A549 (cell line): ENCODE results near the gene EDEM1.

Experiments used
- E2F6 ChIP-seq: IDR thresholded peaks from 2 replicates; pipeline ENCODE4 v1.6.1; 2012; ENCODE audit warnings: low read depth, borderline replicate concordance
- EP300 ChIP-seq, 2 experiments: fragments of >200 bp; sonication (Bioruptor Twin); formaldehyde crosslinking; IDR thresholded peaks; 2 replicates in 1 of 2; 3 replicates in 1 of 2; pipeline ENCODE4 v1.6.1; 2016 to 2017
- HOXA7 ChIP-seq: fragments of 250-450 bp; sonication (Bioruptor Pico); IDR thresholded peaks from 2 replicates; pipeline ENCODE4 v1.5.0; 2020; ENCODE audit warnings: mild to moderate bottlenecking, moderate library complexity
- JUN ChIP-seq, 2 experiments: fragments of >200 bp; sonication (Bioruptor Twin); formaldehyde crosslinking; IDR thresholded peaks; 2 replicates in 1 of 2; 3 replicates in 1 of 2; pipeline ENCODE4 v1.6.1; 2016 to 2017
- MYC ChIP-seq: IDR thresholded peaks from 2 replicates; pipeline ENCODE4 v1.6.1; 2012; ENCODE audit warnings: mild to moderate bottlenecking, inconsistent platforms, low read length, improper control_type of control experiment, borderline replicate concordance
- RAD21 ChIP-seq, 2 experiments: fragments of >200 bp in 1 of 2; sonication (Bioruptor Twin) in 1 of 2; formaldehyde crosslinking in 1 of 2; IDR thresholded peaks in 1 of 2; conservative IDR thresholded peaks in 1 of 2; 2 replicates in 1 of 2; 3 replicates in 1 of 2; pipeline ENCODE4 v1.6.1; 2012 to 2018; ENCODE audit warnings: inconsistent platforms in 1 of 2
- RNF2 ChIP-seq: fragments of 200-600 bp; sonication (generic); IDR thresholded peaks from 2 replicates; pipeline ENCODE4 v1.6.1; 2016; ENCODE audit warnings: low read depth, mild to moderate bottlenecking, antibody characterized with exemption, moderate library complexity, borderline replicate concordance
- TF ChIP-seq, protein P1 (sequence below): fragments of >200 bp; sonication (Bioruptor Twin); formaldehyde crosslinking; IDR thresholded peaks from 3 replicates; pipeline ENCODE4 v1.5.1; 2016

- TF ChIP-seq, protein P1, sequence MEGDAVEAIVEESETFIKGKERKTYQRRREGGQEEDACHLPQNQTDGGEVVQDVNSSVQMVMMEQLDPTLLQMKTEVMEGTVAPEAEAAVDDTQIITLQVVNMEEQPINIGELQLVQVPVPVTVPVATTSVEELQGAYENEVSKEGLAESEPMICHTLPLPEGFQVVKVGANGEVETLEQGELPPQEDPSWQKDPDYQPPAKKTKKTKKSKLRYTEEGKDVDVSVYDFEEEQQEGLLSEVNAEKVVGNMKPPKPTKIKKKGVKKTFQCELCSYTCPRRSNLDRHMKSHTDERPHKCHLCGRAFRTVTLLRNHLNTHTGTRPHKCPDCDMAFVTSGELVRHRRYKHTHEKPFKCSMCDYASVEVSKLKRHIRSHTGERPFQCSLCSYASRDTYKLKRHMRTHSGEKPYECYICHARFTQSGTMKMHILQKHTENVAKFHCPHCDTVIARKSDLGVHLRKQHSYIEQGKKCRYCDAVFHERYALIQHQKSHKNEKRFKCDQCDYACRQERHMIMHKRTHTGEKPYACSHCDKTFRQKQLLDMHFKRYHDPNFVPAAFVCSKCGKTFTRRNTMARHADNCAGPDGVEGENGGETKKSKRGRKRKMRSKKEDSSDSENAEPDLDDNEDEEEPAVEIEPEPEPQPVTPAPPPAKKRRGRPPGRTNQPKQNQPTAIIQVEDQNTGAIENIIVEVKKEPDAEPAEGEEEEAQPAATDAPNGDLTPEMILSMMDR: no peak
- TF ChIP-seq MYC (no peak), E2F6 (no peak), EP300 (IDR thresholded peaks at IDR 0.05) (no peak), HOXA7 (CRISPR knock-in tag) (no peak), RAD21 (conservative IDR thresholded peaks at IDR 0.05 in 1 of 2, IDR thresholded peaks at IDR 0.05 in 1 of 2) (no peak), JUN (IDR thresholded peaks at IDR 0.05) (no peak), RNF2 (no peak)
Measured at GRCh38 chr3:5258526-5258925, 71.0 kb downstream of the EDEM1 start.
